GM19043 (cell line): ENCODE results near the gene UGT1A5.
"Not testable (repeated sequence)": the region's sequence is repeated elsewhere in the genome, so short reads cannot be mapped to it uniquely, and the experiment has no call there.

Experiments
- ATAC-seq: cut with Tn5 transposase; IDR thresholded peaks from one replicate; pipeline ENCODE4 v1.9.1; 2021; ENCODE audit warnings: low read depth; ENCODE audit not compliant: unreplicated experiment

The UGT1A5 gene

DNA sequence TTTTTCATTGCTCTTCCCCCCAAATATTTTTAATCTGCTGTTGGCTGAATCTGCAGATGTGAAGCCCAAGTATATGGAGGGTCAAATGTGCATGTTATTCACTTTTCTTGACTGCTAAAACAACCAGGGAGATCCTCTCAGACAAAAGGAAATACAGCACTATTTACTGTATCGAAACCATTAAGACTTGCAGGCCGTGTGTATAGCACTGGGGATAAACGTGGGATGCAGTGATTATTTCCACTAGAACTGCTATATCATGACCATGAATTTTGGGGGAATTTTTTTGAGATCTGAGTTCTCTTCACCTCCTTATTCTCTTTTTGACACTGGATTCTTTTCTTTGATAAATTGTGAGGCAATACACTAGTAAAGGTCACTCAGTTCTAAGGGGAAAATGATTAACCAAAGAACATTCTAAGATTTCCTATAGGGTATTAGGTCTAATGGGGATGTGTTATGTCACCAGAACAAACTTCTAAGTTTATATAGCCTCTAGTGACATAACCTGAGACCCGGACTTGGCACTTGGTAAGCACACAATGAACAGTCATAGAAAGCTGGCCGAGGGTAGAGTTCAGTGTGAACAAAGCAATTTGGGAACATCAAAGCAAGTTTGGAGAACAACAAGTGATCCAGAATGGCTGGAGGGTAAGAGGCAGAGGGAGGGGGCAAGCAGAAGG is 32.5 kb downstream of the UGT1A5 start:
- no peak for ATAC-seq

DNA sequence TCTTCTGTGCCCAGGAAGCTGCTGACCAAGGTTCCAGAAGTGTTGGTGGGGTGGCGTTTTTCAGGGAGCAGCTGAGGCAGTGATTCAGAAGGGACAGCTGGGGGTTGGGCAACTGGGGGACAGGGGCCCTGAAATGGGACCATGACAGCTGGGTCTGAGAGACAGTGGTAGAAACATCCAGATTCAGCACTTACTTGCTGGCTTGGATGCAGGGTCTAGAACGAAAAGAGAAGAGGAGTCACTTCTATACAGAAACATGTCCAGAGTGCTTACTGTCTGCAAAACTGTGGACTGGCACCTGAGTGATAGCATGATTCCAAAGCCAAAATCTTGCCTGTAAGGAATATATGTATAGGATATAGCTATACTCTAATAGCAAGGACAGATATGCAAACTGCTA is 33.1 kb downstream of the UGT1A5 start:
- not testable (repeated sequence) for ATAC-seq

DNA sequence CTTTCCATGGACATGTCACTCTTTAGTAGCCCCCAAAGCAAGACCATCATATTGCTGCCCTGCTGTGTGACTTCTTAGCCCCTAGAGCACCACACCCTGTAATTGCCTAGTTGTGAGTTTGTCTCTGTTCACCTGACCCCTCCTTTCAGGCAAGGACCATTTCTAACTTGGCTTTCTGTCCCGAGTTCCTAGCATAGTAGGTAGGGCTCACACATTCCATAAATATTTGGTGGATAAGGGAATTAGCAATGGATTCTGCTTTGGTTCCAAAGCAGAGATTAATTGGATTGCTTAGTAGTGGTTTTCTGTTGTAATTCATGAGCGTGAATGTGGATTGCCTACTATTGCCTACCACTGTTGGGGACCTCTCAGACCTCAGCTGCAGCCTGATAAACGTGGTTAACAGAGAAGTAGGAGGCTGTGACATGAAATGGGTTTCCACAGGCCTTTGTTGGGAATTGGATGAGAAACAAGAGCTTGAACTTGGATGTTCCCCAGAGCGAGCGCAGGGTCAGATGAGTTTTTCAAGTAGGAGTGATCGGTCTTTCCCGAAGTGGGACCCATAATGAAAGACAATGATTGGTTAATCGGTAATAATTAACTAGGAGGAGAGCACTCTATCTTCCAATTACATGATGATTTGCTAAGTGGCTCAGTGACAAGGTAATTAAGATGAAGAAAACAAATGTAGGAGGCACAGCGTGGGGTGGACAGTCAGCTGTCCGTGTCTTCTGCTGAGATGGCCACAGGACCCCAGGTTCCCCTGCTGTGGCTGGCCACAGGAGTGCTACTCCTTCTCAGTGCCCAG is 34.0 kb downstream of the UGT1A5 start:
- no peak for ATAC-seq

DNA sequence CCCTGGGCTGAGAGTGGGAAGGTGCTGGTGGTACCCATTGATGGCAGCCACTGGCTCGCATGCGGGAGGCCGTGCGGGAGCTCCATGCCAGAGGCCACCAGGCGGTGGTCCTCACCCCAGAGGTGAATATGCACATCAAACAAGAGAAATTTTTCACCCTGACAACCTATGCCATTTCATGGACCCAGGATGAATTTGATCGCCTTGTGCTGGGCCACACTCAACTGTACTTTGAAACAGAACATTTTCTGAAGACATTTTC is 34.5 kb downstream of the UGT1A5 start:
- no peak for ATAC-seq

DNA sequence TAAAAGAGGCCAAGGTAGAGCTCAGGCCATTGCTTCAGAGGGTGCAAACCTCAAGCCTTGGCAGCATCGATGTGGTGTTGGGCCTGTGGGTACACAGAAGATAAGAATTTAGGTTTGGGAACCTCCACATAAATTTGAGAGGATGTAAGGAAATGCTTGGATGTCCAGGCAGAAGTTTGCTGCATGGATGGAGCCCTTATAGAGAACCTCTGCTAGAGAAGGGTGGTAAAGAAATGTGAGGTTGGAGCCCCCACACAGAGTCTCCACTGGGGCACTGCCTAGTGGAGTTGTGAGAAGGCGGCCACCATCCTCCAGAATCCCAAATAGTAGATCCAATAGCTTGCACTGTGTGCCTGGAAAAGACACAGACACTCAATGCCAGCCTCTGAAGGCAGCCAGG is 38.0 kb downstream of the UGT1A5 start:
- ATAC-seq: not testable (repeated sequence)

DNA sequence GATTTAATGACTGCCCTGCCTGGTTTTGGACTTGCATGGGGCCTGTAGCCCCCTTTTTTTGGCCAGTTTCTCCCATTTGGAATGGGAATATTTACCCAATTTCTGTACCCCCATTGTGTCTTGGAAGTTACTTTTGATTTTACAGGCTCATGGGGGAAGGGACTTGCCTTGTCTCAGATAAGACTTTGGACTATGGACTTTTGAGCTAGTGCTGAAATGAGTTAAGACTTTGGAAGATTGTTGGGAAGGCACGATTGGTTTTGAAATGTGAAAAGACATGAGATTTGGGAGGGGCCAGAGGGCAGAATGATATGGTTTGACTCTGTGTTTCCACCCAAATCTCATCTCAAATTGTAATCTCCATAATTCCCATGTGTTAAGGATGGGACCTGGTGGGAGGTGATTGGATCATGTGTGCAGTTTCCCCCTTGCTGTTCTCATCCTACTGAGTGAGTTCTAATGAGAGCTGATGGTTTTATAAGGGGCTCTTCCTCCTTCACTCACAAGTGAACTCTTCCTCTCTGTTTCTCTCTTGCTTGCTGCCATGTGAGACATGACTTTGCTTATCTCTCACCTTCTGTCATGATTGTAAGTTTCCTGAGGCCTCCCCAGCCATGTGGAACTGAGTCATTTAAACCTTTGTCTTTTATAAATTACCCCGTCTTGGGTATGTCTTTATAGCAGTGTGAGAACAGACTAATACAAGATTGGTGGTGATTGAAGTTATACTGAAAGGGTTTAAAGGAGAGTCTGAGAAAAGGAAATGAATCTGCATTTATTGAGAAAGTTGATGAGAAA is 38.7 kb downstream of the UGT1A5 start:
- ATAC-seq: not testable (repeated sequence)

DNA sequence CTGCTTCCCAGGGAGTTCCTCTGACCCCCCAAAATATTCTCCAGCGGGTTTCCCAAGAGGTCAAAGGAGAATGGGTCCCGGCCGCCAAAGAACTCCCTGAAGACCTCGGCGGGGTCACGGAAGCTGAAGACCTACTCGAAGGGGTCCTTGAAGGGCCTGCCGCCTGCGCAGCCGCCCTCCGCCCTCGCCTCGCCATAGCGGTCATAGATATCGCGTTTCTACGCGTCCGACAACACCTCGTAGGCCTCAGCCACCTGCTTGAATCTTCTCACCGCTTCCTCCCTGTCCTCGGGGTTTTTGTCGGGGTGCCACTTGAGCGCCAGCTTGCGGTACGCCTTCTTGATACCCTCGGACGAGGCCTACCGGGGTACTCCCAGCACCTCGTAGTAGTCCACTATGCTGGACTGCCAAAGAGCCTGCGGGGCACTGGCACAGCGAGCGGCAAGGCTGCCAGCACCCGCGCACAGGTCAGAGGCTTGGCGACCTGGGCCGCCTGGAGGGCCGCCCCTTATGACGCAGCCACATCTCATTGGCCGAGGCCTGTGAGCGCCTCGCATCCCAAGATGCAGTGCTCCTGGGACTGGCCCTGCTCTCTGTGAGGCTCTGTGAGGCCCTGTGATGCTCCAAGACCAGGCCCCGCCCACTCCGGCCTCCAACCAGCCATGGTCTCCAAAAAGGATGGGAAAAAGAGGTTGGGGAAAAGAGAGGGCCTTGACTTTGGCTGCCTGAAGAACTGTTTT is 42.3 kb downstream of the UGT1A5 start:
- no peak for ATAC-seq

DNA sequence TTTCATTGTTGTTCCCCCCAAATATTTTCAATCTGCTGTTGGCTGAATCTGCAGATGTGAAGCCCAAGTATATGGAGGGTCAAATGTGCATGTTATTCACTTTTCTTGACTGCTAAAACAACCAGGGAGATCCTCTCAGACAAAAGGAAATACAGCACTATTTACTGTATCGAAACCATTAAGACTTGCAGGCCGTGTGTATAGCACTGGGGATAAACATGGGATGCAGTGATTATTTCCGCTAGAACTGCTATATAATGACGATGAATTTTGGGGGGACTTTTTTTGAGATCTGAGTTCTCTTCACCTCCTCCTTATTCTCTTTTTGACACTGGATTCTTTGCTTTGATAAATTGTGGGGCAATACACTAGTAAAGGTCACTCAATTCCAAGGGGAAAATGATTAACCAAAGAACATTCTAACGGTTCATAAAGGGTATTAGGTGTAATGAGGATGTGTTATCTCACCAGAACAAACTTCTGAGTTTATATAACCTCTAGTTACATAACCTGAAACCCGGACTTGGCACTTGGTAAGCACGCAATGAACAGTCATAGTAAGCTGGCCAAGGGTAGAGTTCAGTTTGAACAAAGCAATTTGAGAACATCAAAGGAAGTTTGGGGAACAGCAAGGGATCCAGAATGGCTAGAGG is 43.8 kb downstream of the UGT1A5 start:
- no peak for ATAC-seq

DNA sequence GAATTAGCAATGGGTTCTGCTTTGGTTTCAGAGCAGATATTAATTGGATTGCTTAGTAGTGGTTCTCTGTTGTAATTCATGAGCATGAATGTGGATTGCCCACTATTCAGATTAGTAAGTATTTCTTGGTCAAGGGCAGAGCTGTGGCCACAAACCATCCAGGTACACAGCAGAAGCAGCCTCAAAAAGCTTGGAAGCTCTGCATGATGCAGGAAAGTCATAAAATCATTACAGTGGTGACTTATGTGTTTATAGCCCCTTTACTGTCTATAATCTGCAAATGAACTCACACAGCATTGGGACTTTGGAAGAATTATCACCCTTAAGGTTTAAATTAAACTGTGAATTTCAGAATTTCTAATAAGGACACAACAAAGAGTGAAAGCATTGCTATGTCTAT is 45.4 kb downstream of the UGT1A5 start:
- ATAC-seq: no peak

DNA sequence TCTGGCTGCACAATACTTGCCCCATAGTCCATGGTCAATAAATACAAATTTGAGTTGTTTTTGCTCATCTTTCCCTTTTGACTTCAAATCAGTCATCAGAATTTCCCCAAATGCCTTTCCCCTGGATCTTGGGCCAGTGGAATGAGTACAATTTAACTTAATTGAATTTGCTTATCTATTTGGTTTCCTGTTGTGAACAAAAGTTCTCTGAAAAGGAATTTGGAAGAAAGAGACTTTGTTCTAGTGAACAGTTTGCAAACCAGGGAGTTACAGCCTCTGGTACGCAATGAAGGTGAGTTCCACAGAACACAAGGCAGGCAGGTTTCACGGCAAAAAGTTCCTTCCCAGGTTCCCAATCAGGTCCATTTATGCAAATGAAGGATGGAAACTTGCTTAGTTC is 46.1 kb downstream of the UGT1A5 start:
- ATAC-seq: no peak

DNA sequence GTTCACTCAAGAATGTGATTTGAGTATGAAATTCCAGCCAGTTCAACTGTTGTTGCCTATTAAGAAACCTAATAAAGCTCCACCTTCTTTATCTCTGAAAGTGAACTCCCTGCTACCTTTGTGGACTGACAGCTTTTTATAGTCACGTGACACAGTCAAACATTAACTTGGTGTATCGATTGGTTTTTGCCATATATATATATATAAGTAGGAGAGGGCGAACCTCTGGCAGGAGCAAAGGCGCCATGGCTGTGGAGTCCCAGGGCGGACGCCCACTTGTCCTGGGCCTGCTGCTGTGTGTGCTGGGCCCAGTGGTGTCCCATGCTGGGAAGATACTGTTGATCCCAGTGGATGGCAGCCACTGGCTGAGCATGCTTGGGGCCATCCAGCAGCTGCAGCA is 47.3 kb downstream of the UGT1A5 start, which contains the start of gene UGT1A1:
TSS of gene UGT1A1 (plus strand) at position 228 of the 400 bp plus-strand sequence. CDS start at position 246, 18 bp downstream.
- no peak for ATAC-seq

DNA sequence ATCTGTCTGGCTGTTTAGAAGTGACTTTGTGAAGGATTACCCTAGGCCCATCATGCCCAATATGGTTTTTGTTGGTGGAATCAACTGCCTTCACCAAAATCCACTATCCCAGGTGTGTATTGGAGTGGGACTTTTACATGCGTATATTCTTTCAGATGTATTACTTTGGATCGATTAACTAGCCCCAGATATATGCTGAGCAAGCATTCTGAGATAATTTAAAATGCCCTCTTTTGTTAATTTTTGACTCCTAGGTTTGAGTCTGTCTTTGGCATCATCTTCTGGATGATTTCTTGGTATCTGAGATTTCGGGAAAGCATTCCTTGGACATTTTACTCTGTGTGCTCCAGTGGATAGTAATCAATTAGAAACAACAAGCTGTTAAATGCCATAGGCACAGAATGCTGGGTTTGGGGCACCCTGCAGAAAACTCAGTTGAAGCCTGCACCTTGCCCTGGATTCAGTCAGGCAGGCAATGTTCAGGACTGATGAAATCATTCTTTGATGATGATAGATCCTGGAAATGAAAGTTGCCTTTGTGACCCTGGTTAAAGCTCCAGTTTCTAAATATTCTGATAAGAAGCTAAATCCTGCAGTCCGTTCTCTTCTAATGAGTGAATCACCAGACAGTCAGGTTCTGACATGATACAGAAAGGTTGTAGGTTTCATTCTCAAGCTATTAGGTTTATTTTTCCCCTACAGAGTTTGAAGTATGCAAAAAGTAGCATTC is 48.5 kb downstream of the UGT1A5 start:
- no peak for ATAC-seq

DNA sequence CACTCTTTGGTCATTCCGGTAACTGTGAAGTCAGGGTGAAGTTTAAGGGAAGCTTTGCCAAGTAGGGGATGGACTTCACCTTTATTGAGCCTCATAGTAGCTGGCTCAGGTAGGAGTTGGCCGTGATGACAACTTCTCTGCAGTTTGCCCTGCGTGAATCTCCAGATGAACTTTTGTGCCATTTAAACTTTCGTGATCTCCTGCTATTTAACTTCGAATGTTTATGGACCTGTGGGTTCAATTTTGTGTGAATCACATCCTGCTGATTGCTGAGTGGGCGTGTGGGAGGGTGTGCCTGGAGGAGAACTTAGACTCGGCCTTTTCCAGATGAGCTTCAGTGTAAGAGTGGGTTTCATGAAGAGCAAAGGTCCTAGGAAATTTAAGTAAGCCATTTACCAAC is 51.6 kb downstream of the UGT1A5 start:
- no peak for ATAC-seq

DNA sequence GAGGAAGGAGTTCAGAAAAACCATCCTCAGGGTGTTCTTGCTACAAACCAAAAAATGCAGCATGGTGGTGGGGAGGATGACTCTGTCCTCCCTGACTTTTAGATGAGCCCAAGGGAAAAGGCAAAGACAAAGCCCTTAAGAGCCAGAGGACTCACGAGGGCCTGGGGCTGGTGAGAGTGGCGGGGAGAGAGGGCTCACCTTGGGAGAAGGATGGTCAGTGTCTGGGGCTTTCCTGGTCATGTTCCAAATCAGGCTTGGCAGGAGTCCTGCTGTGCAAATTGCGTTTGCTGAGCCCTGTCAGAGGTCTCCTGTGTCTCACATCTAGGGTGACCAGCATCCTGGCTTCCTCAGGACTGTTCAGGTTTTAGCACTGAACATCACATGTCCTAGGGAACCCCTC is 52.1 kb downstream of the UGT1A5 start:
- ATAC-seq: no peak

DNA sequence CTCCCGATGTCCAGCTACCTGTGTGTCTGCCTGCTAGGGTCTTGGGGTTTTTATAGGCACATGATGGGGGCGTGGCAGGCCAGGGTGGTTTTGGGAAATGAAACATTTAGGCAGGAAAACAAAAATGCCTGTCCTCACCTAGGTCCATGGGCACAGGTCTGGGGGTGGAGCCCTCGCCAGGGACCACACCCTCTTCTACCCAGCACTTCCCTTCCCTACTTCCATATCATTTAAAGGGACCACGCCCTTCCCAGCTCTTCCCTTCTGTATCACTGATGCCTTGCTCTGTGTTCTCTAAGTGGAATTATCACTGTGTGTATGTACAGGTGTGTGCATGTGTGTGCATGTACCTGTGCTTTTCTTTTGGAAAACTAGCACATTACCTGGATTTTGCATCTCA is 53.7 kb downstream of the UGT1A5 start:
- no peak for ATAC-seq

DNA sequence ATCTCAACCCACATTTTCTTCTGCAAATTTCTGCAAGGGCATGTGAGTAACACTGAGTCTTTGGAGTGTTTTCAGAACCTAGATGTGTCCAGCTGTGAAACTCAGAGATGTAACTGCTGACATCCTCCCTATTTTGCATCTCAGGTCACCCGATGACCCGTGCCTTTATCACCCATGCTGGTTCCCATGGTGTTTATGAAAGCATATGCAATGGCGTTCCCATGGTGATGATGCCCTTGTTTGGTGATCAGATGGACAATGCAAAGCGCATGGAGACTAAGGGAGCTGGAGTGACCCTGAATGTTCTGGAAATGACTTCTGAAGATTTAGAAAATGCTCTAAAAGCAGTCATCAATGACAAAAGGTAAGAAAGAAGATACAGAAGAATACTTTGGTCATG is 55.4 kb downstream of the UGT1A5 start:
- no peak for ATAC-seq

DNA sequence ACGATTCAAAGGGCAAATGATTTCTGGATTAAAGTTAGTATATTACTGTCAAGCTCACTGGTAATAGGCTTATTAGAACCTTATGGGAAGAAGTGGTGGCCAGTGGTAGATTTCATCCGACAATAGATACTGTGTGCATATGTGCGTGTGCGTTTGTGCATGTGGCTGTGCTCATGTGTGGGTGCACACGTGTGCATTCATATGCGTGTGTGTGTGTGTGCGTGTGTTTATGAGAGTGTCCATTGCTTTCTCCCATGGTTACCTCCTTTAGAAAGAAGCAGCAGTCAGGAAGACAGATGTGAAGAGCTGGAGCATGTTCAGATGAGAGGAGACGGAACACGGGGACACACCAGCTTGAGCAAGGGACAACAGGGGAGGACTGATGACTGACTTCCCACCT is 56.6 kb downstream of the UGT1A5 start:
- ATAC-seq: no peak

DNA sequence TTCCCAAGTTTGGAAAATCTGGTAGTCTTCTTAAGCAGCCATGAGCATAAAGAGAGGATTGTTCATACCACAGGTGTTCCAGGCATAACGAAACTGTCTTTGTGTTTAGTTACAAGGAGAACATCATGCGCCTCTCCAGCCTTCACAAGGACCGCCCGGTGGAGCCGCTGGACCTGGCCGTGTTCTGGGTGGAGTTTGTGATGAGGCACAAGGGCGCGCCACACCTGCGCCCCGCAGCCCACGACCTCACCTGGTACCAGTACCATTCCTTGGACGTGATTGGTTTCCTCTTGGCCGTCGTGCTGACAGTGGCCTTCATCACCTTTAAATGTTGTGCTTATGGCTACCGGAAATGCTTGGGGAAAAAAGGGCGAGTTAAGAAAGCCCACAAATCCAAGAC is 59.4 kb downstream of the UGT1A5 start:
- no peak for ATAC-seq

DNA sequence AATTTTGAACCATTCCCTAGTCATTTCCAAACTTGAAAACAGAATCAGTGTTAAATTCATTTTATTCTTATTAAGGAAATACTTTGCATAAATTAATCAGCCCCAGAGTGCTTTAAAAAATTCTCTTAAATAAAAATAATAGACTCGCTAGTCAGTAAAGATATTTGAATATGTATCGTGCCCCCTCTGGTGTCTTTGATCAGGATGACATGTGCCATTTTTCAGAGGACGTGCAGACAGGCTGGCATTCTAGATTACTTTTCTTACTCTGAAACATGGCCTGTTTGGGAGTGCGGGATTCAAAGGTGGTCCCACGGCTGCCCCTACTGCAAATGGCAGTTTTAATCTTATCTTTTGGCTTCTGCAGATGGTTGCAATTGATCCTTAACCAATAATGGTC is 59.9 kb downstream of the UGT1A5 start:
- ATAC-seq: no peak

DNA sequence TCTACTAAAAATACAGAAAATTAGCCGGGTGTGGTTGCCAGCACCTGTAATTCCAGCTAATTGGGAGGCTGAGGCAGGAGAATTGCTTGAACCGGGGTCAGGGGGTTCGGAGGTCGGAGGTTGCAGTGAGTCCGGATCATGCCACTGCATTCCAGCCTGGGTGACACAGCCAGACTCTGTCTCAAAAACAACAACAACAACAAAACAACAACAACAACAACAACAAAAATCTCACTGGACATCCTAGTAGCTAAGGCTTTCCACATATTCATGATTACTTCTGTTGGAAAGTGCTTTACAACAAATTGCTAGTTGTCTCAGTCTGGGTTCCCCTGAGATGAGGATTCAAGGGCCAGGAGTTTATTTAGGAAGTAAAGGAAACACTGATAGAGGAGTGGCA is 61.1 kb downstream of the UGT1A5 start:
- no peak for ATAC-seq
